HEK293 (cell line): Measurements from ENCODE around the gene COTL1.

ENCODE experiments used
- EGR2 ChIP-seq: fragments of 450-650 bp; formaldehyde crosslinking; IDR thresholded peaks from 2 replicates; pipeline ENCODE4 v1.5.1; 2016; ENCODE audit warnings: low read depth, missing biosample characterization, missing genetic modification characterization
- ELK4 ChIP-seq: IDR thresholded peaks from 2 replicates; pipeline ENCODE4 v1.6.1; 2011; ENCODE audit warnings: mild to moderate bottlenecking, low read depth, low read length, borderline replicate concordance
- SCRT2 ChIP-seq: fragments of 450-650 bp; formaldehyde crosslinking; IDR thresholded peaks from 2 replicates; pipeline ENCODE4 v1.5.1; 2016; ENCODE audit warnings: missing biosample characterization, missing genetic modification characterization
- TRIM28 ChIP-seq: IDR thresholded peaks from 2 replicates; pipeline ENCODE4 v1.6.1; 2011; ENCODE audit warnings: low read length, control low read depth, borderline replicate concordance
- ZBTB11 ChIP-seq: fragments of 450-650 bp; formaldehyde crosslinking; conservative IDR thresholded peaks from 2 replicates; pipeline ENCODE4 v1.5.1; 2016; ENCODE audit warnings: low read depth, missing biosample characterization, missing genetic modification characterization
- ZBTB20 ChIP-seq: fragments of 450-650 bp; formaldehyde crosslinking; IDR thresholded peaks from 2 replicates; pipeline ENCODE4 v1.5.1; 2016; ENCODE audit warnings: missing biosample characterization, missing genetic modification characterization
- ZBTB26 ChIP-seq: fragments of 450-650 bp; formaldehyde crosslinking; optimal IDR thresholded peaks from 2 replicates; pipeline ENCODE3; 2016; ENCODE audit warnings: missing biosample characterization, mild to moderate bottlenecking, missing genetic modification characterization
- ZBTB8A ChIP-seq: fragments of 450-650 bp; formaldehyde crosslinking; IDR thresholded peaks from 2 replicates; pipeline ENCODE4 v1.5.1; 2016; ENCODE audit warnings: missing biosample characterization, missing genetic modification characterization
- ZNF114 ChIP-seq: fragments of 450-650 bp; formaldehyde crosslinking; IDR thresholded peaks from 2 replicates; pipeline ENCODE4 v1.5.0; 2017; ENCODE audit warnings: missing biosample characterization, missing genetic modification characterization
- ZNF184 ChIP-seq: fragments of 450-650 bp; IDR thresholded peaks from 2 replicates; pipeline ENCODE4 v1.5.1; 2018; ENCODE audit warnings: missing biosample characterization, mild to moderate bottlenecking, missing genetic modification characterization
- ZNF24 ChIP-seq: fragments of 450-650 bp; formaldehyde crosslinking; IDR thresholded peaks from 2 replicates; pipeline ENCODE4 v1.5.1; 2016; ENCODE audit warnings: missing biosample characterization, missing genetic modification characterization
- ZNF280D ChIP-seq: fragments of 450-650 bp; formaldehyde crosslinking; IDR thresholded peaks from 2 replicates; pipeline ENCODE4 v1.5.1; 2016; ENCODE audit warnings: missing biosample characterization, missing genetic modification characterization
- ZNF292 ChIP-seq: fragments of 450-650 bp; formaldehyde crosslinking; IDR thresholded peaks from 2 replicates; pipeline ENCODE4 v1.5.1; 2016; ENCODE audit warnings: low read depth, missing biosample characterization, missing genetic modification characterization, borderline replicate concordance
- ZNF311 ChIP-seq: fragments of 450-650 bp; formaldehyde crosslinking; IDR thresholded peaks from 2 replicates; pipeline ENCODE4 v1.5.1; 2017; ENCODE audit warnings: missing biosample characterization, missing genetic modification characterization, borderline replicate concordance
- ZNF324 ChIP-seq: fragments of 450-650 bp; formaldehyde crosslinking; IDR thresholded peaks from 2 replicates; pipeline ENCODE4 v1.5.1; 2016; ENCODE audit warnings: missing biosample characterization, missing genetic modification characterization
- ZNF341 ChIP-seq: fragments of 450-650 bp; formaldehyde crosslinking; IDR thresholded peaks from 2 replicates; pipeline ENCODE4; 2016; ENCODE audit warnings: low read depth, missing biosample characterization, missing genetic modification characterization
- ZNF366 ChIP-seq: fragments of 450-650 bp; formaldehyde crosslinking; conservative IDR thresholded peaks from 2 replicates; pipeline ENCODE4 v1.5.1; 2016; ENCODE audit warnings: missing biosample characterization, missing genetic modification characterization
- ZNF404 ChIP-seq: fragments of 450-650 bp; formaldehyde crosslinking; IDR thresholded peaks from 2 replicates; pipeline ENCODE4 v1.5.1; 2017; ENCODE audit warnings: missing biosample characterization, missing genetic modification characterization
- ZNF426 ChIP-seq: fragments of 450-650 bp; formaldehyde crosslinking; IDR thresholded peaks from 2 replicates; pipeline ENCODE4 v1.5.1; 2017; ENCODE audit warnings: missing biosample characterization, missing genetic modification characterization, mild to moderate bottlenecking, inconsistent platforms, moderate library complexity
- ZNF544 ChIP-seq: fragments of 450-650 bp; formaldehyde crosslinking; IDR thresholded peaks from 2 replicates; pipeline ENCODE4 v1.5.0; 2017; ENCODE audit warnings: missing biosample characterization, missing genetic modification characterization
- ZNF626 ChIP-seq: fragments of 450-650 bp; sonication (Bioruptor Pico); formaldehyde crosslinking; IDR thresholded peaks from 2 replicates; pipeline ENCODE4 v1.5.1; 2018; ENCODE audit warnings: missing biosample characterization, missing genetic modification characterization, inconsistent platforms
- ZNF639 ChIP-seq: fragments of 450-650 bp; formaldehyde crosslinking; IDR thresholded peaks from 2 replicates; pipeline ENCODE4 v1.5.1; 2016; ENCODE audit warnings: missing biosample characterization, missing genetic modification characterization
- ZNF692 ChIP-seq: fragments of 450-650 bp; formaldehyde crosslinking; IDR thresholded peaks from 2 replicates; pipeline ENCODE4 v1.5.1; 2016; ENCODE audit warnings: missing biosample characterization, missing genetic modification characterization
- ZNF701 ChIP-seq: fragments of 450-650 bp; formaldehyde crosslinking; IDR thresholded peaks from 2 replicates; pipeline ENCODE4 v1.5.1; 2016; ENCODE audit warnings: missing biosample characterization, missing genetic modification characterization
- ZNF76 ChIP-seq: fragments of 450-650 bp; formaldehyde crosslinking; IDR thresholded peaks from 2 replicates; pipeline ENCODE4; 2016; ENCODE audit warnings: low read depth, missing biosample characterization, missing genetic modification characterization, borderline replicate concordance
- ZNF785 ChIP-seq: fragments of 450-650 bp; formaldehyde crosslinking; IDR thresholded peaks from 2 replicates; pipeline ENCODE4 v1.5.1; 2016; ENCODE audit warnings: missing biosample characterization, missing genetic modification characterization
- ZNF837 ChIP-seq: fragments of 450-650 bp; formaldehyde crosslinking; IDR thresholded peaks from 2 replicates; pipeline ENCODE4 v1.5.1; 2016; ENCODE audit warnings: missing biosample characterization, missing genetic modification characterization
- ZXDB ChIP-seq: fragments of 450-650 bp; formaldehyde crosslinking; IDR thresholded peaks from 2 replicates; pipeline ENCODE4 v1.5.1; 2016; ENCODE audit warnings: missing biosample characterization, missing genetic modification characterization

Gene COTL1

GRCh38 chr16:84648595-84649510, 31.0 kb upstream of the COTL1 start (continued):
- TF ChIP-seq ZNF626 (tag by site-specific recombination): no peak
- TF ChIP-seq ZNF114 (tag by site-specific recombination): no peak
- no peak for TF ChIP-seq ZNF324 (tag by site-specific recombination)
- TF ChIP-seq ZNF311 (tag by site-specific recombination): no peak
- no peak for TF ChIP-seq ZNF701 (tag by site-specific recombination)
- TF ChIP-seq ZNF292: no peak
- no peak for TF ChIP-seq ZNF639 (tag by site-specific recombination)
- no peak for TF ChIP-seq ZNF785 (tag by site-specific recombination)
- no peak for TF ChIP-seq ZNF544
- peak; percentile 92 for TF ChIP-seq ZNF341 (tag by site-specific recombination)
- TF ChIP-seq ZNF426 (tag by site-specific recombination): no peak
- TF ChIP-seq ZBTB20: peak; percentile 24; the same call in 1 of the 2 replicates
- no peak for TF ChIP-seq ZNF837 (tag by site-specific recombination)
- TF ChIP-seq TRIM28: no peak
- TF ChIP-seq ZNF184 (tag by site-specific recombination): no peak
- TF ChIP-seq SCRT2: 0 out of 2 replicates have a peak, but pooled peaks have one; percentile 20
- no peak for TF ChIP-seq ZNF76
- peak; percentile 15 for TF ChIP-seq ZBTB26 (tag by site-specific recombination)
- TF ChIP-seq ZBTB8A: no peak
- TF ChIP-seq ZNF692: no peak
- no peak; the same call in 1 of the 2 replicates for TF ChIP-seq ZBTB11 (tag by site-specific recombination)
- no peak for TF ChIP-seq EGR2 (tag by site-specific recombination)
- no peak for TF ChIP-seq ZNF366 (tag by site-specific recombination)
- TF ChIP-seq ZNF24 (tag by site-specific recombination): no peak
- TF ChIP-seq ELK4: no peak
- TF ChIP-seq ZXDB (tag by site-specific recombination): 0 out of 2 replicates have a peak, but pooled peaks have one; percentile 19
- TF ChIP-seq ZNF404: no peak
- TF ChIP-seq ZNF280D: no peak
